GM10266 (cell line): ENCODE data around the gene SLC38A6.
"Not testable (repeated sequence)": the region's sequence is repeated elsewhere in the genome, so short reads cannot be mapped to it uniquely, and the experiment has no call there.

ENCODE experiments used
- DNase-seq: peaks from one replicate; pipeline ENCODE4 v3.0.0; 2012; ENCODE audit errors: extremely low spot score
- TF ChIP-seq, protein P1 (sequence below): IDR thresholded peaks from 2 replicates; pipeline ENCODE4 v1.5.1; 2012; ENCODE audit warnings: mild to moderate bottlenecking, low read depth; ENCODE audit not compliant: control insufficient read depth, insufficient read depth; ENCODE audit errors: missing control alignments

SLC38A6 gene

GRCh38 chr14:61065656-61066055 lies 84.6 kb downstream of the SLC38A6 start:
- DNase-seq, result no peak
- TF ChIP-seq, protein P1, sequence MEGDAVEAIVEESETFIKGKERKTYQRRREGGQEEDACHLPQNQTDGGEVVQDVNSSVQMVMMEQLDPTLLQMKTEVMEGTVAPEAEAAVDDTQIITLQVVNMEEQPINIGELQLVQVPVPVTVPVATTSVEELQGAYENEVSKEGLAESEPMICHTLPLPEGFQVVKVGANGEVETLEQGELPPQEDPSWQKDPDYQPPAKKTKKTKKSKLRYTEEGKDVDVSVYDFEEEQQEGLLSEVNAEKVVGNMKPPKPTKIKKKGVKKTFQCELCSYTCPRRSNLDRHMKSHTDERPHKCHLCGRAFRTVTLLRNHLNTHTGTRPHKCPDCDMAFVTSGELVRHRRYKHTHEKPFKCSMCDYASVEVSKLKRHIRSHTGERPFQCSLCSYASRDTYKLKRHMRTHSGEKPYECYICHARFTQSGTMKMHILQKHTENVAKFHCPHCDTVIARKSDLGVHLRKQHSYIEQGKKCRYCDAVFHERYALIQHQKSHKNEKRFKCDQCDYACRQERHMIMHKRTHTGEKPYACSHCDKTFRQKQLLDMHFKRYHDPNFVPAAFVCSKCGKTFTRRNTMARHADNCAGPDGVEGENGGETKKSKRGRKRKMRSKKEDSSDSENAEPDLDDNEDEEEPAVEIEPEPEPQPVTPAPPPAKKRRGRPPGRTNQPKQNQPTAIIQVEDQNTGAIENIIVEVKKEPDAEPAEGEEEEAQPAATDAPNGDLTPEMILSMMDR, result no peak

- DNase-seq, result not testable (repeated sequence)
These were observed 91.4 kb downstream of the SLC38A6 start for GRCh38 chr14:61072442-61072841.

- DNase-seq, result no peak
- TF ChIP-seq, protein P1, result no peak
These were observed 93.8 kb downstream of the SLC38A6 start for GRCh38 chr14:61074852-61075251.

- TF ChIP-seq, protein P1, result no peak
- DNase-seq, result no peak
These were observed 95.5 kb downstream of the SLC38A6 start for GRCh38 chr14:61076556-61076955.

DNA sequence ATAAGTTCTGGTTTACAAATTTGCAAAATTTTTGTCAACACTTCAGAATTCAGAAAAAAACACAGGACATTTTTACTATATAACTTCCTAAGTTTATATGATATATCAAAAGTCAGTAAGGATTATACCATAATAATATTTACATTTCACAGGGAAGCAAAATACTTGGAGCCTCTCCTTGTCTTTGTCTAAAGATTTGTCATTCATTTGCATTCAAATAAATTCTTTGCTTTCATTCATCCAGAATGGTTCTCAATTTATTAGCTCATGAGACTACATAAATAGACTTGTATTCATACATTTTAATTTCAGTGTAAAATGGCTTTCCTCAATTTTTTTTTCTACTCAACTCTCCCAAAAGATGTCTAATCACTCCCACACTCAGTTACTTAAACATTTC lies 96.4 kb downstream of the SLC38A6 start:
- TF ChIP-seq, protein P1, result no peak
- no peak for DNase-seq

- DNase-seq, result no peak
- TF ChIP-seq, protein P1, result no peak
These were observed 97.1 kb downstream of the SLC38A6 start for GRCh38 chr14:61077951-61078720.

DNA sequence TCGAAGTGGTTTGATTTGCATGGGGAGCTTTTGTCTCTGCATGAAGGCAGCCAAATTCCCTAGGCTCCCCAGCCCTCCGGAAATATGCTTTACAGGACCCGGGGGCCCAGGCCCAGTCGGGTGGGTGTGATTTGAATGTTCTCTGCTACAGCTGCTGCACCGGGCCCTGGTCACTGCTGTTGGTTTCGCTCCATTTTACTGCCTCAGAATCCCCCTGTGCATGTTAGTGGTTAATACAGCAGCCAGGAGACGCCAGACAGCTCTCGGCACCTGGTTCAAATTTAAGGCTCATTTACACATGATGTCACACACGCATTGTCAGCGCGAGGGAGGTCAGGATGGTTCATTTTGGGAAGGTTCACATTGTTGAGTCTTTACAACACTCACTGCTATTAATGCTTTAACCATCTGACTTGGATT lies 99.6 kb downstream of the SLC38A6 start:
- no peak for DNase-seq
- TF ChIP-seq, protein P1, result no peak
